SH-SY5Y (cell line): Measurements from ENCODE around the gene CENPB.

Source experiments
- GATA2 ChIP-seq: IDR thresholded peaks from 2 replicates; pipeline ENCODE4 v1.6.1; 2011; ENCODE audit warnings: mild to moderate bottlenecking, low read depth, low read length
- GATA3 ChIP-seq: IDR thresholded peaks from 2 replicates; pipeline ENCODE4 v1.6.1; 2011; ENCODE audit warnings: low read depth, mild to moderate bottlenecking, low read length, moderate library complexity

DNA sequence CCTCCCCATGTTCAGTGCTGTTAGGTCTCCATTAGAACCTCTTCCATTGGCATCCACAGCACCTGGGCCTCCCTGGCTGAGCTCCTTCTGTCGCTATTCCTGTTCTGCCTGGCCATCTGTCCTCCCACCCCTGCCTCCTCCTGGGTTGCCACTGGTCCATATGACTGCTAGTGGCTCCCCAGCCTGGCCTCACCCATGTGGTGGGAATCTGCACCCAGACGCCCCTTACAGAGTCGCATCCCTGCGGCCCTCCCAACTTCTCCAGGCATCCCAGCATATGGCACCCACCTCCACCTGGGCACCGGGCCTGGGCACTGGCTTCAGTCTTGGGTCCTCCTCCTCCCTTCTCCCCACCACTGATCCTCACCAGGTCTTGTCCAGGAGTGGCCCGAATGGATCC lies 17.3 kb upstream of the CENPB start:
- TF ChIP-seq GATA2 (no peak), GATA3 (no peak)
